ENCODE measurements around the gene OR6S1. TPM values are rescaled to one million over a fixed set of nuclear protein-coding genes. Genes with fewer than 3 reads are reported as not detected.
A peak's percentile ranks its signal among the peaks of the same experiment; 100 is the strongest.
"Not testable (repeated sequence)": the region's sequence is repeated elsewhere in the genome, so short reads cannot be mapped to it uniquely, and the experiment has no call there.

OR6S1 gene
- total RNA-seq, 4 donors from 2014 or later = not detected

DNA sequence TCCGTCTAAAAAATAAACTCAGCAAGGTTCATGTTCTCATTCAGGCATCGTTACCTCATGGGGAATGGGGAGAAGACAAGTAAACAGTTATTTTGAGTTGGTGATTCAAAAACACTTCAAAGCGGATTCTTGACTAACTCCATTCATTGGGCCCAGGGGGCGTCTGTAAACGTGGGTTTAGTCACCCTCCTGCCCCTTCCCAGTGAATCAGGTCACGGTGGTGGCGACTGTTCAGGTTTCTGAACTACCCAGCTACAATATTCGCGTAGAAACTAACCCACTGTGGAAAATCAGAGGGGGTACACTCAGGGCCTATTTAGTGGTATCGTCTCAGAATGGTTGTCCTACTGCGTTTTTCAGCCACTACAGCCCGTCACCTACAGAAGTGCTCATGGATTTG, 15.2 kb downstream of the OR6S1 start:
- WGBS, 2 donors = 20% methylated on average over 12 of the region's 12 CpGs
- Histone ChIP-seq H3K27me3 (peaks cover 16% of the 10 kb centered on the region), H3K4me1 (peaks cover 2 to 13% of the 10 kb centered on the region in 2 donors), H3K9me3 (no peaks in the 10 kb centered on the region), H3K4me3 (replicated peaks in 1 of 3) (no peak overlapping the region), H3K27ac (no peak overlapping the region), H3K36me3 (no peaks in the 10 kb centered on the region)
- no peak for TF ChIP-seq CTCF (IDR thresholded peaks at IDR 0.05)
- no peak for DNase-seq
- intact Hi-C loops (cut with DNase I) = no loop called here

- peaks cover 16% of the 10 kb centered on the region for H3K27me3 ChIP-seq
- H3K27ac ChIP-seq = no peak overlapping the region
- peak; percentile 71 to 76 for DNase-seq
- peaks cover 0 to 4% of the 10 kb centered on the region in 2 donors for H3K4me1 ChIP-seq
- TF ChIP-seq CTCF (IDR thresholded peaks at IDR 0.05) (no peak), POLR2A (IDR thresholded peaks at IDR 0.05) (no peak)
- H3K4me3 ChIP-seq (replicated peaks in 1 of 3) = no peak overlapping the region
- no peaks in the 10 kb centered on the region for H3K9me3 ChIP-seq
- intact Hi-C loops (cut with DNase I) = loop anchor here (5.0 kb wide), 1 partner anchor 53 kb away; no protein-coding TSS in a partner anchor
- WGBS, 2 donors = 7 to 13% methylated on average over 22 of the region's 22 CpGs
- H3K36me3 ChIP-seq = no peaks in the 10 kb centered on the region
These were observed 16.9 kb downstream of the OR6S1 start for GRCh38 chr14:20624495-20625070.

DNA sequence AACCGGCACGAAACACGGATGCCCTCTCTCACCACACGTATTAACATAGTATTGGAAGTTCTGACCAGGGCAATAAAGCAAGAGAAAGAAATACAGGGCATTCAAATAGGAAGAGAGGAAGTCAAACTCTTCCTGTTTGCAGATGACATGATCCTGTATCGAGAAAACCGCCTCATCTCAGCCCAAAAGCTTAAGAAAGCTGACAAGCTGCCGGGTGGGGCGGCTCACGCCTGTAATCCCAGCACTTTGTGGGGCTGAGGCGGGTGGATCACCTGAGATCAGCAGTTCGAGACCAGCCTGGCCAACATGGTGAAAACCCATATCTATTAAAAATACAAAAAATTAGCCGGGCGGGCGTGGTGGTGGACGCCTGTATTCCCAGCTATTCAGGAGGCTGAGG, 17.7 kb downstream of the OR6S1 start:
- Histone ChIP-seq H3K4me3 (replicated peaks in 1 of 3) (no peak overlapping the region), H3K9me3 (no peaks in the 10 kb centered on the region), H3K27ac (no peak overlapping the region), H3K4me1 (peaks cover 0 to 4% of the 10 kb centered on the region in 2 donors), H3K36me3 (no peaks in the 10 kb centered on the region), H3K27me3 (peaks cover 11% of the 10 kb centered on the region)
- no peak for DNase-seq
- TF ChIP-seq CTCF (IDR thresholded peaks at IDR 0.05) = no peak
- no peak for TF ChIP-seq POLR2A (IDR thresholded peaks at IDR 0.05)
- intact Hi-C loops (cut with DNase I) = loop anchor here (5.0 kb wide), 1 partner anchor 54 kb away; no protein-coding TSS in a partner anchor
- 43 to 44% methylated on average over 15 of the region's 15 CpGs for WGBS, 2 donors

GRCh38 chr14:20622816-20623291, 18.6 kb downstream of the OR6S1 start:
- TF ChIP-seq POLR2A (IDR thresholded peaks at IDR 0.05) (no peak), CTCF (IDR thresholded peaks at IDR 0.05) (no peak)
- Histone ChIP-seq H3K27me3 (peaks cover 7% of the 10 kb centered on the region), H3K27ac (no peak overlapping the region), H3K4me3 (replicated peaks in 1 of 3) (no peak overlapping the region), H3K36me3 (no peaks in the 10 kb centered on the region), H3K9me3 (no peaks in the 10 kb centered on the region), H3K4me1 (peaks cover 0 to 4% of the 10 kb centered on the region in 2 donors)
- intact Hi-C loops (cut with DNase I) = loop anchor here (5.0 kb wide), 1 partner anchor 54 kb away; no protein-coding TSS in a partner anchor
- WGBS, 2 donors = 13 to 25% methylated on average over 28 to 29 of the region's 29 CpGs
- DNase-seq = no peak

DNA sequence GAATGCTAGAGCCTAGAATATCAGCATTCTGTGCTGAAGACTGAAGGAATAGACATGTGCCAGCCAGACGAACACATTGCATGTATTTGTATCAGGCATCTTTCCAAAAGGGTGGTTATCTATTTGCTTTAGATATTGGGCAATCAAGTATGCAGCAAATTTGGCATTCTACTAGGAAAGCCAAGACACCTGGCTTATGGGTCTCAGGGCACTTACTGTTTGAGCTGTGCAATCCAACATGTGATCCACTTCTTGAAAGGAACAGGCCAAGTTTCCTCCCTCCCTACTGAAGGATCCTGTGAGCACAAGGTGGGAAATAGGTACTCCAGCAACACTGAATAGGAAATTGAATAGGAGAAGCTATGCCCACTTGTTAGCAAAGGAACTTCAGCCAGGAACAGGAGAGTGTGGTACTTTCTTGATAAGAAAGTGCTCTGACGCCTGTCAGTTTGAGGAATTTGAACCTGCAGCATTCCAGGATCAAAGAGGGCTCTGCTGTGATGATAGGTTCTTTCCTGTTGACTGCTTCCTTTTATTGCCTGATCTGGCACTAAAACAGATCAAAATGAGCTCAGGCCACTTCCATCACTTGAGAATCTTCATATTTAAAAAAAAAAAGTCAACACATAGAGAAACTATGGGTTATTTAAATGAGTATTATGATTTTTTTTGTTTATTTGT, 20.6 kb downstream of the OR6S1 start:
- no peak for DNase-seq
- no peak overlapping the region for H3K27ac ChIP-seq
- TF ChIP-seq POLR2A (IDR thresholded peaks at IDR 0.05) = no peak
- TF ChIP-seq CTCF (IDR thresholded peaks at IDR 0.05) = no peak
- no peak overlapping the region for H3K4me3 ChIP-seq (replicated peaks in 1 of 3)
- no peaks in the 10 kb centered on the region for H3K4me1 ChIP-seq
- no peaks in the 10 kb centered on the region for H3K9me3 ChIP-seq
- intact Hi-C loops (cut with DNase I) = loop anchor here (5.0 kb wide), 1 partner anchor 56 kb away; no protein-coding TSS in a partner anchor
- peaks cover under 1% of the 10 kb centered on the region for H3K27me3 ChIP-seq
- H3K36me3 ChIP-seq = no peaks in the 10 kb centered on the region
- WGBS, 2 donors = 66 to 86% methylated on average over 2 of the region's 2 CpGs

GRCh38 chr14:20619688-20620087, 21.8 kb downstream of the OR6S1 start:
- not testable (repeated sequence) for DNase-seq; H3K27ac ChIP-seq; H3K9me3 ChIP-seq; H3K4me3 ChIP-seq (replicated peaks in 1 of 3); H3K27me3 ChIP-seq; H3K36me3 ChIP-seq; H3K4me1 ChIP-seq
- intact Hi-C loops (cut with DNase I) = loop anchor here (5.0 kb wide), 1 partner anchor 58 kb away; no protein-coding TSS in a partner anchor
- WGBS, 2 donors = 88 to 89% methylated on average over 6 of the region's 6 CpGs
